Liver (tissue), 9 donors: ENCODE data around the gene DHCR24. TPM values are rescaled to one million over a fixed set of nuclear protein-coding genes. Genes with fewer than 3 reads are reported as not detected.
"Not testable (repeated sequence)": the region's sequence is repeated elsewhere in the genome, so short reads cannot be mapped to it uniquely, and the experiment has no call there.

Experiments used
- DNase-seq: peaks from one replicate; pipeline ENCODE4 v3.0.0-alpha.2; 2017; ENCODE audit warnings: low spot score
- H3K27ac ChIP-seq, 2 donors: one replicate each; pipeline ENCODE4 v1.7.0; 2013; ENCODE audit warnings: inconsistent platforms in 2 of 2, low read length in 2 of 2, control low read depth in 1 of 2, low read depth in 1 of 2, mild to moderate bottlenecking in 1 of 2
- H3K27me3 ChIP-seq, 4 donors: one replicate each; pipeline versions ENCODE4 v1.6.1 to v1.7.0; 2013; ENCODE audit warnings: low read length in 3 of 4, inconsistent platforms in 1 of 4, mild to moderate bottlenecking in 1 of 4, moderate library complexity in 1 of 4; ENCODE audit not compliant: control insufficient read depth in 4 of 4, insufficient read depth in 4 of 4
- H3K36me3 ChIP-seq, 4 donors: one replicate each; pipeline versions ENCODE4 v1.6.1 to v1.7.0; 2013; ENCODE audit warnings: low read length in 3 of 4, mild to moderate bottlenecking in 3 of 4, low read depth in 1 of 4, moderate library complexity in 1 of 4; ENCODE audit not compliant: control insufficient read depth in 4 of 4, insufficient read depth in 3 of 4
- H3K4me1 ChIP-seq, 4 donors: one replicate each; pipeline versions ENCODE4 v1.6.1 to v1.7.0; 2013; ENCODE audit warnings: low read length in 3 of 4, mild to moderate bottlenecking in 3 of 4, moderate library complexity in 1 of 4; ENCODE audit not compliant: control insufficient read depth in 4 of 4, insufficient read depth in 4 of 4
- H3K4me3 ChIP-seq, 3 donors: one replicate each; pipeline versions ENCODE4 v1.6.1 to v1.7.0; 2013; ENCODE audit warnings: low read length in 3 of 3, control low read depth in 1 of 3, low read depth in 1 of 3, mild to moderate bottlenecking in 1 of 3
- H3K9ac ChIP-seq, 2 donors: one replicate each; pipeline ENCODE4 v1.7.0; 2013; ENCODE audit warnings: low read length in 2 of 2, mild to moderate bottlenecking in 2 of 2, moderate library complexity in 2 of 2, control low read depth in 1 of 2, low read depth in 1 of 2
- H3K9me3 ChIP-seq, 4 donors: one replicate each; pipeline versions ENCODE4 v1.6.1 to v1.7.0; 2013; ENCODE audit warnings: low read length in 3 of 4; ENCODE audit not compliant: control insufficient read depth in 4 of 4
- ATF3 ChIP-seq: IDR thresholded peaks from 2 replicates; pipeline ENCODE4 v1.6.1; 2016; ENCODE audit warnings: antibody characterized with exemption
- EGR1 ChIP-seq, 2 donors: IDR thresholded peaks; 2 replicates each; pipeline ENCODE4 v1.6.1; 2016 to 2018; ENCODE audit warnings: antibody characterized with exemption in 2 of 2, low read depth in 2 of 2
- FOXA1 ChIP-seq: IDR thresholded peaks from 2 replicates; pipeline ENCODE4 v1.6.1; 2016; ENCODE audit warnings: antibody characterized with exemption
- FOXA2 ChIP-seq: IDR thresholded peaks from 2 replicates; pipeline ENCODE4 v1.6.1; 2016; ENCODE audit warnings: antibody characterized with exemption
- HNF4A ChIP-seq, 2 donors: conservative IDR thresholded peaks; 2 replicates each; pipeline ENCODE4 v1.6.1; 2016; ENCODE audit warnings: antibody characterized with exemption in 2 of 2, mild to moderate bottlenecking in 2 of 2
- HNF4G ChIP-seq: IDR thresholded peaks from 2 replicates; pipeline ENCODE4 v1.6.1; 2016; ENCODE audit warnings: antibody characterized with exemption
- JUND ChIP-seq, 2 donors: IDR thresholded peaks; 2 replicates each; pipeline ENCODE4 v1.6.1; 2016; ENCODE audit warnings: antibody characterized with exemption in 2 of 2
- MAX ChIP-seq: IDR thresholded peaks from 2 replicates; pipeline ENCODE4 v1.6.1; 2016; ENCODE audit warnings: antibody characterized with exemption
- NR2F2 ChIP-seq: IDR thresholded peaks from 2 replicates; pipeline ENCODE4 v1.6.1; 2016; ENCODE audit warnings: antibody characterized with exemption
- RAD21 ChIP-seq, 2 donors: IDR thresholded peaks; 2 replicates each; pipeline ENCODE4 v1.6.1; 2016; ENCODE audit warnings: antibody characterized with exemption in 2 of 2, mild to moderate bottlenecking in 2 of 2
- RXRA ChIP-seq, 2 donors: IDR thresholded peaks; 2 replicates each; pipeline ENCODE4 v1.6.1; 2017 to 2018; ENCODE audit warnings: antibody characterized with exemption in 2 of 2, mild to moderate bottlenecking in 1 of 2
- SP1 ChIP-seq: IDR thresholded peaks from 2 replicates; pipeline ENCODE4 v1.6.1; 2018; ENCODE audit warnings: antibody characterized with exemption, mild to moderate bottlenecking
- TAF1 ChIP-seq: conservative IDR thresholded peaks from 2 replicates; pipeline ENCODE4 v1.6.1; 2016; ENCODE audit warnings: antibody characterized with exemption, mild to moderate bottlenecking
- YY1 ChIP-seq: IDR thresholded peaks from 2 replicates; pipeline ENCODE4 v1.6.1; 2016; ENCODE audit warnings: antibody characterized with exemption, mild to moderate bottlenecking
- ZBTB33 ChIP-seq: IDR thresholded peaks from 2 replicates; pipeline ENCODE4 v1.6.1; 2016; ENCODE audit warnings: antibody characterized with exemption
- WGBS: extraction: QIAGEN DNeasy Blood & Tissue Kit; methylation state at CpG from one replicate; pipeline ENCODE4 v1.1.7; 2013; 5-methylcytosine and 5-hydroxymethylcytosine counted together
- polyA plus RNA-seq, 2 donors: library from polyadenylated mRNA; stranded (reverse) in 1 of 2; unstranded in 1 of 2; fragments of 200-250 nt in 1 of 2; fragments of >200 nt in 1 of 2; fragmentation: Nextera tagmentation in 1 of 2; extraction: Ambion mirVana in 1 of 2; gene quantifications; one replicate each; pipeline versions ENCODE4 v1.2.1 to v1.2.3, GENCODE V29; 2013 to 2015
- total RNA-seq, 2 donors: library from RNA; depleted of rRNA; stranded (reverse); fragments of >200 nt; gene quantifications; one replicate each; pipeline ENCODE4 v1.2.3, GENCODE V29; 2014
- TF ChIP-seq, protein P1 (sequence below): IDR thresholded peaks from 2 replicates; pipeline ENCODE4 v1.6.1; 2016; ENCODE audit warnings: antibody characterized with exemption, mild to moderate bottlenecking
- donor health status: healthy.
- donor health status: healthy.
- donor health status: healthy.
- donor health status: healthy.
- donor health status: healthy.

Gene DHCR24
- total and polyA plus RNA-seq, 4 donors = 271 to 815 (median 600) TPM

- no peaks in the 10 kb centered on the region for H3K36me3 ChIP-seq
- no peaks in the 10 kb centered on the region for H3K27me3 ChIP-seq
- no peak overlapping the region for H3K27ac ChIP-seq
- peaks cover 2 to 5% (median 3%) of the 10 kb centered on the region in 4 donors for H3K4me1 ChIP-seq
- no peak for DNase-seq
- TF ChIP-seq RAD21 (IDR thresholded peaks at IDR 0.05) = no peak
- H3K9ac ChIP-seq = no peak overlapping the region
- no peaks in the 10 kb centered on the region for H3K9me3 ChIP-seq
- no peak overlapping the region for H3K4me3 ChIP-seq
Measured at GRCh38 chr1:54934869-54935268, 47.9 kb upstream of the DHCR24 start.

DNA sequence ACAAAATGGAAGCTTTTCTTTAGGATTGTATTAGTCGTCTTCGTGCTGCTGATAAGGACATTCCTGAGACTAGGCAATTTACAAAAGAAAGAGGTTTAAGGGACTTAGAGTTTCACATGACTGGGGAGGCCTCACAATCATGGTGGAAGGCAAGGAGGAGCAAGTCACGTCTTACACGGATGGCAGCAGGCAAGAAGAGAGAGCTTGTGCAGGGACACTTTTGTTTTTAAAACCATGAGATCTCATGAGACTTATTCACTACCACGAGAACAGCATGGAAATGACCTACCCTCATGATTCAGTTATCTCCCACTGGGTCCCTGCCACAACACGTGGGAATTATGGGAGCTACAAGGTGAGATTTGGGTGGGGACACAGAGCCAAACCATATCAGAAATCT, 47.1 kb upstream of the DHCR24 start:
- not testable (repeated sequence) for H3K27me3 ChIP-seq, H3K4me1 ChIP-seq, H3K9ac ChIP-seq, H3K27ac ChIP-seq, H3K36me3 ChIP-seq, H3K4me3 ChIP-seq, H3K9me3 ChIP-seq, DNase-seq
- WGBS = 95% methylated on average over 6 of the region's 6 CpGs

- Histone ChIP-seq H3K36me3 (no peaks in the 10 kb centered on the region), H3K4me1 (peaks cover 7 to 16% (median 14%) of the 10 kb centered on the region in 4 donors), H3K9me3 (no peaks in the 10 kb centered on the region), H3K4me3 (no peak overlapping the region), H3K27ac (no peak overlapping the region), H3K27me3 (no peaks in the 10 kb centered on the region), H3K9ac (no peak overlapping the region)
- TF ChIP-seq YY1 (no peak), JUND (IDR thresholded peaks at IDR 0.05) (no peak), HNF4G (no peak), ATF3 (no peak), HNF4A (conservative IDR thresholded peaks at IDR 0.05) (no peak), RXRA (IDR thresholded peaks at IDR 0.05) (no peak)
- WGBS = 87% methylated on average over 1 of the region's 1 CpG
- DNase-seq = no peak
Measured at GRCh38 chr1:54931275-54931840, 44.4 kb upstream of the DHCR24 start.

- no peak for DNase-seq
- Histone ChIP-seq H3K36me3 (no peaks in the 10 kb centered on the region), H3K9me3 (no peaks in the 10 kb centered on the region), H3K27ac (no peak overlapping the region), H3K27me3 (no peaks in the 10 kb centered on the region), H3K4me1 (peaks cover 5 to 12% (median 11%) of the 10 kb centered on the region in 4 donors), H3K4me3 (no peak overlapping the region), H3K9ac (no peak overlapping the region)
- TF ChIP-seq ZBTB33 (no peak), FOXA2 (no peak), RXRA (IDR thresholded peaks at IDR 0.05) (no peak), HNF4G (no peak), EGR1 (IDR thresholded peaks at IDR 0.05; ENCODE audit: low read depth in 2 of 2) (no peak), SP1 (no peak), MAX (no peak), RAD21 (IDR thresholded peaks at IDR 0.05) (no peak), FOXA1 (no peak), NR2F2 (no peak), HNF4A (conservative IDR thresholded peaks at IDR 0.05) (no peak), TAF1 (no peak)
- TF ChIP-seq, protein P1, sequence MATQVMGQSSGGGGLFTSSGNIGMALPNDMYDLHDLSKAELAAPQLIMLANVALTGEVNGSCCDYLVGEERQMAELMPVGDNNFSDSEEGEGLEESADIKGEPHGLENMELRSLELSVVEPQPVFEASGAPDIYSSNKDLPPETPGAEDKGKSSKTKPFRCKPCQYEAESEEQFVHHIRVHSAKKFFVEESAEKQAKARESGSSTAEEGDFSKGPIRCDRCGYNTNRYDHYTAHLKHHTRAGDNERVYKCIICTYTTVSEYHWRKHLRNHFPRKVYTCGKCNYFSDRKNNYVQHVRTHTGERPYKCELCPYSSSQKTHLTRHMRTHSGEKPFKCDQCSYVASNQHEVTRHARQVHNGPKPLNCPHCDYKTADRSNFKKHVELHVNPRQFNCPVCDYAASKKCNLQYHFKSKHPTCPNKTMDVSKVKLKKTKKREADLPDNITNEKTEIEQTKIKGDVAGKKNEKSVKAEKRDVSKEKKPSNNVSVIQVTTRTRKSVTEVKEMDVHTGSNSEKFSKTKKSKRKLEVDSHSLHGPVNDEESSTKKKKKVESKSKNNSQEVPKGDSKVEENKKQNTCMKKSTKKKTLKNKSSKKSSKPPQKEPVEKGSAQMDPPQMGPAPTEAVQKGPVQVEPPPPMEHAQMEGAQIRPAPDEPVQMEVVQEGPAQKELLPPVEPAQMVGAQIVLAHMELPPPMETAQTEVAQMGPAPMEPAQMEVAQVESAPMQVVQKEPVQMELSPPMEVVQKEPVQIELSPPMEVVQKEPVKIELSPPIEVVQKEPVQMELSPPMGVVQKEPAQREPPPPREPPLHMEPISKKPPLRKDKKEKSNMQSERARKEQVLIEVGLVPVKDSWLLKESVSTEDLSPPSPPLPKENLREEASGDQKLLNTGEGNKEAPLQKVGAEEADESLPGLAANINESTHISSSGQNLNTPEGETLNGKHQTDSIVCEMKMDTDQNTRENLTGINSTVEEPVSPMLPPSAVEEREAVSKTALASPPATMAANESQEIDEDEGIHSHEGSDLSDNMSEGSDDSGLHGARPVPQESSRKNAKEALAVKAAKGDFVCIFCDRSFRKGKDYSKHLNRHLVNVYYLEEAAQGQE = no peak
Measured at GRCh38 chr1:54929700-54930099, 42.7 kb upstream of the DHCR24 start.
